HG03066 (cell line): ENCODE measurements around the gene OR1N2.
"Not testable (repeated sequence)": the region's sequence is repeated elsewhere in the genome, so short reads cannot be mapped to it uniquely, and the experiment has no call there.

Experiments
- ATAC-seq: cut with Tn5 transposase; IDR thresholded peaks from one replicate; pipeline ENCODE4 v1.9.1; 2021; ENCODE audit warnings: low read depth; ENCODE audit not compliant: unreplicated experiment

OR1N2 gene

GRCh38 chr9:122552812-122553211 lies at the start of gene OR1N2:
Gene OR1N2, plus strand, starts transcription at chr9:122553112. Its CDS starts 100 bp downstream, at chr9:122553212.
- no peak for ATAC-seq

- ATAC-seq, result no peak
Measured at GRCh38 chr9:122506964-122507363, 45.9 kb upstream of the OR1N2 start.

- ATAC-seq, result no peak
Measured at GRCh38 chr9:122510502-122510901, 42.4 kb upstream of the OR1N2 start, which contains the start of gene OR1J2. Gene OR1J2, plus strand, starts transcription at chr9:122510802. Its CDS starts 0 bp downstream, at chr9:122510802.

- ATAC-seq, result no peak
Measured at GRCh38 chr9:122518226-122518625, 34.7 kb upstream of the OR1N2 start.

GRCh38 chr9:122518841-122519240 lies 34.1 kb upstream of the OR1N2 start, which contains the start of gene OR1J4:
Gene OR1J4, plus strand, starts transcription at chr9:122519141. Its CDS starts 0 bp downstream, at chr9:122519141.
- ATAC-seq, result no peak

GRCh38 chr9:122519376-122519775 lies 33.5 kb upstream of the OR1N2 start:
- ATAC-seq, result no peak

- ATAC-seq, result no peak
Measured at GRCh38 chr9:122526602-122527001, 26.3 kb upstream of the OR1N2 start.

- ATAC-seq, result no peak
Measured at GRCh38 chr9:122527193-122527592, 25.7 kb upstream of the OR1N2 start, which contains the start of gene OR1N1. Gene OR1N1, minus strand, starts transcription at chr9:122527293. Its CDS starts 0 bp downstream, at chr9:122527293.

- not testable (repeated sequence) for ATAC-seq
Measured at GRCh38 chr9:122531157-122531556, 21.8 kb upstream of the OR1N2 start.

- ATAC-seq, result no peak
Measured at GRCh38 chr9:122536134-122536533, 16.8 kb upstream of the OR1N2 start.

GRCh38 chr9:122537066-122537465 lies 15.8 kb upstream of the OR1N2 start:
- not testable (repeated sequence) for ATAC-seq

- no peak for ATAC-seq
Measured at GRCh38 chr9:122538757-122539156, 14.2 kb upstream of the OR1N2 start.

- ATAC-seq, result no peak
Measured at GRCh38 chr9:122546196-122546595, 6.7 kb upstream of the OR1N2 start.

GRCh38 chr9:122551371-122551770 lies 1.5 kb upstream of the OR1N2 start:
- ATAC-seq, result no peak

- ATAC-seq, result no peak
Measured at GRCh38 chr9:122561446-122561845, 8.5 kb downstream of the OR1N2 start.

GRCh38 chr9:122562134-122562760 lies 9.3 kb downstream of the OR1N2 start:
- ATAC-seq, result no peak

- no peak for ATAC-seq
Measured at GRCh38 chr9:122567901-122568300, 15.0 kb downstream of the OR1N2 start.

- no peak for ATAC-seq
Measured at GRCh38 chr9:122572456-122572855, 19.5 kb downstream of the OR1N2 start.

GRCh38 chr9:122579874-122580273 lies 27.0 kb downstream of the OR1N2 start:
- no peak for ATAC-seq

- ATAC-seq, result no peak
Measured at GRCh38 chr9:122580360-122580759, 27.4 kb downstream of the OR1N2 start.

GRCh38 chr9:122583284-122583683 lies 30.4 kb downstream of the OR1N2 start, which contains the start of gene OR1L8:
Gene OR1L8, minus strand, starts transcription at chr9:122583384. Its CDS starts 14,907 bp downstream, at chr9:122568477.
- ATAC-seq, result not testable (repeated sequence)
